ENCODE measurements around the gene GLS2.

The GLS2 gene

GRCh38 chr12:56488041-56488955 is at the start of gene GLS2:
Gene GLS2, minus strand, starts transcription at chr12:56488161. Its CDS starts 43 bp downstream, at chr12:56488118.
- peaks cover 8% of the 10 kb centered on the region for H3K27me3 ChIP-seq (ENCODE audit: insufficient read depth, low read length)
- H3K9me2 ChIP-seq (ENCODE audit: low read depth, low read length) = no peaks in the 10 kb centered on the region
- no peaks in the 10 kb centered on the region for H3K36me3 ChIP-seq (ENCODE audit: insufficient read depth, low read length)
- no peaks in the 10 kb centered on the region for H3F3A ChIP-seq (ENCODE audit: insufficient read depth, low read length)
- no peaks in the 10 kb centered on the region for H3K9me3 ChIP-seq (ENCODE audit: low read length)
- H3K9ac ChIP-seq (ENCODE audit: low read length) = no peak within 1 kb of the TSS
- no peaks in the 10 kb centered on the region for H3K79me2 ChIP-seq (ENCODE audit: insufficient read depth, low read length)
- no peak within 1 kb of the TSS for H3K4me3 ChIP-seq (ENCODE audit: low read depth, low read length, poor library complexity, severe bottlenecking)
- H3K4me1 ChIP-seq (ENCODE audit: insufficient read depth, low read length, severe bottlenecking) = no peaks in the 10 kb centered on the region
- H3K27ac ChIP-seq (ENCODE audit: low read depth, low read length, poor library complexity, severe bottlenecking) = no peak within 1 kb of the TSS
- TF ChIP-seq CTCF (IDR thresholded peaks at IDR 0.05; ENCODE audit: low read length) (no peak), EZH2 (IDR thresholded peaks at IDR 0.05; ENCODE audit: borderline replicate concordance, low read length) (no peak)
- H3K4me2 ChIP-seq (ENCODE audit: low read length) = peak within 1 kb of the TSS; percentile 26; the same call in 1 of the 2 replicates
- H2AFZ ChIP-seq (ENCODE audit: low read length) = no peak within 1 kb of the TSS
- no peaks in the 10 kb centered on the region for H4K20me1 ChIP-seq (ENCODE audit: insufficient read depth, low read length)

GRCh38 chr12:56537546-56537945 is 49.6 kb upstream of the GLS2 start:
- Histone ChIP-seq H3F3A (ENCODE audit: insufficient read depth, low read length) (no peaks in the 10 kb centered on the region), H3K9ac (ENCODE audit: low read length) (no peak overlapping the region), H2AFZ (ENCODE audit: low read length) (no peak overlapping the region), H3K4me1 (ENCODE audit: insufficient read depth, low read length, severe bottlenecking) (no peaks in the 10 kb centered on the region), H3K79me2 (ENCODE audit: insufficient read depth, low read length) (no peaks in the 10 kb centered on the region), H3K4me3 (ENCODE audit: low read depth, low read length, poor library complexity, severe bottlenecking) (no peak overlapping the region), H3K27me3 (ENCODE audit: insufficient read depth, low read length) (no peaks in the 10 kb centered on the region), H3K4me2 (ENCODE audit: low read length) (no peak overlapping the region), H3K9me3 (ENCODE audit: low read length) (no peaks in the 10 kb centered on the region), H3K27ac (ENCODE audit: low read depth, low read length, poor library complexity, severe bottlenecking) (no peak overlapping the region), H3K36me3 (ENCODE audit: insufficient read depth, low read length) (no peaks in the 10 kb centered on the region), H4K20me1 (ENCODE audit: insufficient read depth, low read length) (no peaks in the 10 kb centered on the region), H3K9me2 (ENCODE audit: low read depth, low read length) (no peaks in the 10 kb centered on the region)
- TF ChIP-seq CTCF (IDR thresholded peaks at IDR 0.05; ENCODE audit: low read length) = no peak
- TF ChIP-seq EZH2 (IDR thresholded peaks at IDR 0.05; ENCODE audit: borderline replicate concordance, low read length) = no peak

- no peaks in the 10 kb centered on the region for H3K79me2 ChIP-seq (ENCODE audit: insufficient read depth, low read length)
- H3K9me3 ChIP-seq (ENCODE audit: low read length) = no peaks in the 10 kb centered on the region
- H3K4me1 ChIP-seq (ENCODE audit: insufficient read depth, low read length, severe bottlenecking) = no peaks in the 10 kb centered on the region
- H3K9ac ChIP-seq (ENCODE audit: low read length) = no peak overlapping the region
- H4K20me1 ChIP-seq (ENCODE audit: insufficient read depth, low read length) = no peaks in the 10 kb centered on the region
- TF ChIP-seq EZH2 (IDR thresholded peaks at IDR 0.05; ENCODE audit: borderline replicate concordance, low read length) = no peak
- TF ChIP-seq CTCF (IDR thresholded peaks at IDR 0.05; ENCODE audit: low read length) = no peak
- no peak overlapping the region for H3K4me2 ChIP-seq (ENCODE audit: low read length)
- H3K36me3 ChIP-seq (ENCODE audit: insufficient read depth, low read length) = no peaks in the 10 kb centered on the region
- H3K27me3 ChIP-seq (ENCODE audit: insufficient read depth, low read length) = no peaks in the 10 kb centered on the region
- H3K4me3 ChIP-seq (ENCODE audit: low read depth, low read length, poor library complexity, severe bottlenecking) = no peak overlapping the region
- H3K9me2 ChIP-seq (ENCODE audit: low read depth, low read length) = no peaks in the 10 kb centered on the region
- no peak overlapping the region for H2AFZ ChIP-seq (ENCODE audit: low read length)
- H3K27ac ChIP-seq (ENCODE audit: low read depth, low read length, poor library complexity, severe bottlenecking) = no peak overlapping the region
- no peaks in the 10 kb centered on the region for H3F3A ChIP-seq (ENCODE audit: insufficient read depth, low read length)
These were observed 42.6 kb upstream of the GLS2 start for GRCh38 chr12:56530390-56531055.
